Kidney glomerular epithelial cell (primary cell): ENCODE results near the gene AHNAK.
"Not testable (repeated sequence)": the region's sequence is repeated elsewhere in the genome, so short reads cannot be mapped to it uniquely, and the experiment has no call there.

ENCODE experiments used
- DNase-seq: peaks from one replicate; lab custom pipeline; 2025; lab: John Stamatoyannopoulos, UW

Gene AHNAK

GRCh38 chr11:62388999-62389398, 157.6 kb downstream of the AHNAK start:
- DNase-seq = no peak

DNA sequence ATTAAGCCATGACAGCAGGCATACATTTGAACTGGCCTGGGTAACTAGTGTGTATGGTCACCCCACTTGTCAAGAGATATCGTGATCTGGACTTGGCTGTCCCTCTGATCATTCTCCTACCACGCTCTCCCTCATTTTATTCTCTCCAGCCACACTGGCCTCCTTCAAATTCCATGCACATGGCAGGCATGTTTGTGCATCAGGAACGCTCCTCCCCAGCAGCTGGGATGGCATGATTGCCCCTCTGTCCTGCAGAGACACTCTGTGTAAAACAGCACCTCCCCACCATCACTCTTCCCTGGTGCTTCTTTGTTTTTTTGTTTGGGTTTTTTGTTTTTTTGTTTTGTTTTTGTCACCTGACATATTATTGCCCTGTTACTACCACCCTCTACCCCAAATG, 159.2 kb downstream of the AHNAK start:
- DNase-seq = no peak

- DNase-seq = not testable (repeated sequence)
Measured at GRCh38 chr11:62386083-62386482, 160.5 kb downstream of the AHNAK start.

- no peak for DNase-seq
Measured at GRCh38 chr11:62383822-62384221, 162.8 kb downstream of the AHNAK start.
